Neural crest cell (in vitro differentiated cells): ENCODE results near the gene AKAP13. TPM values are rescaled to one million over a fixed set of nuclear protein-coding genes. Genes with fewer than 3 reads are reported as not detected.

ENCODE experiments used
- DNase-seq: peaks from one replicate; pipeline ENCODE4 v3.0.0; 2021; ENCODE audit warnings: low read depth, mixed read lengths, low spot score
- H3K27ac Mint-ChIP-seq: one replicate; pipeline ENCODE4 v1.8.0; 2021; ENCODE audit warnings: mild to moderate bottlenecking, mixed read lengths; ENCODE audit not compliant: unreplicated experiment
- H3K27me3 Mint-ChIP-seq: 2 replicates; pipeline ENCODE4 v1.8.0; 2021; ENCODE audit warnings: low read depth, mild to moderate bottlenecking, mixed read lengths
- H3K36me3 Mint-ChIP-seq: 2 replicates; pipeline ENCODE4 v1.8.0; 2021; ENCODE audit warnings: low read depth, mild to moderate bottlenecking, mixed read lengths
- H3K4me1 Mint-ChIP-seq: 2 replicates; pipeline ENCODE4 v1.8.0; 2021; ENCODE audit warnings: mixed read lengths
- H3K4me3 Mint-ChIP-seq: one replicate; pipeline ENCODE4 v1.8.0; 2021; ENCODE audit warnings: mild to moderate bottlenecking, mixed read lengths
- H3K9me3 Mint-ChIP-seq: 2 replicates; pipeline ENCODE4 v1.8.0; 2021; ENCODE audit warnings: mixed read lengths
- total RNA-seq: library from RNA; stranded (reverse); gene quantifications from 2 replicates; pipeline ENCODE4 v1.2.1, GENCODE V29; 2021
- TF ChIP-seq, protein P1 (sequence below): fragments of 200-600 bp; sonication (generic); conservative IDR thresholded peaks from 2 replicates; pipeline ENCODE4 v1.5.0; 2021; ENCODE audit warnings: antibody characterized with exemption, mild to moderate bottlenecking

AKAP13 gene
- total RNA-seq, 1 donor from 2014 or later = 81.3 TPM

DNA sequence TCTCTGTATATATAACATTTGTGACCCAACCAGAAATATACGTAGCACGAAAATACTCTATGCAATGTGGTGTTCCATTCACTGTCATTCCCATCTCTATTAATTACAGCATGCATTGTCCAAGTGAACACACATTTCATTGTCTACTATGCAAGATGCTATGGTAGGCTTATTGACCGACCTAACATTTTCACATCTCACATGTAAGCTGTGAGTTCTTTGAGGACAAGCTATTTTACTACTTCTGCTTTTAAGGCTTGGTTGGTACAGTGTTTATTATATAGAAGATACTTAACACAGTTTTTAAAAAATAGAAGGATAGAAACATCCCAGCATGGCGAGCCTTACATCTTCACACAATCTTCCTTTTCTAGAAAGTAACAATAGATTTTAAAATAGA lies 249.9 kb downstream of the AKAP13 start:
- H3K27me3 Mint-ChIP-seq = no peaks in the 10 kb centered on the region
- H3K9me3 Mint-ChIP-seq = no peaks in the 10 kb centered on the region
- H3K4me3 Mint-ChIP-seq = no peak overlapping the region
- peak overlapping the region; percentile 8 for H3K27ac Mint-ChIP-seq
- TF ChIP-seq, protein P1, sequence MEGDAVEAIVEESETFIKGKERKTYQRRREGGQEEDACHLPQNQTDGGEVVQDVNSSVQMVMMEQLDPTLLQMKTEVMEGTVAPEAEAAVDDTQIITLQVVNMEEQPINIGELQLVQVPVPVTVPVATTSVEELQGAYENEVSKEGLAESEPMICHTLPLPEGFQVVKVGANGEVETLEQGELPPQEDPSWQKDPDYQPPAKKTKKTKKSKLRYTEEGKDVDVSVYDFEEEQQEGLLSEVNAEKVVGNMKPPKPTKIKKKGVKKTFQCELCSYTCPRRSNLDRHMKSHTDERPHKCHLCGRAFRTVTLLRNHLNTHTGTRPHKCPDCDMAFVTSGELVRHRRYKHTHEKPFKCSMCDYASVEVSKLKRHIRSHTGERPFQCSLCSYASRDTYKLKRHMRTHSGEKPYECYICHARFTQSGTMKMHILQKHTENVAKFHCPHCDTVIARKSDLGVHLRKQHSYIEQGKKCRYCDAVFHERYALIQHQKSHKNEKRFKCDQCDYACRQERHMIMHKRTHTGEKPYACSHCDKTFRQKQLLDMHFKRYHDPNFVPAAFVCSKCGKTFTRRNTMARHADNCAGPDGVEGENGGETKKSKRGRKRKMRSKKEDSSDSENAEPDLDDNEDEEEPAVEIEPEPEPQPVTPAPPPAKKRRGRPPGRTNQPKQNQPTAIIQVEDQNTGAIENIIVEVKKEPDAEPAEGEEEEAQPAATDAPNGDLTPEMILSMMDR = no peak
- H3K4me1 Mint-ChIP-seq = peaks cover 21% of the 10 kb centered on the region
- H3K36me3 Mint-ChIP-seq = peaks cover 13% of the 10 kb centered on the region
- no peak for DNase-seq

DNA sequence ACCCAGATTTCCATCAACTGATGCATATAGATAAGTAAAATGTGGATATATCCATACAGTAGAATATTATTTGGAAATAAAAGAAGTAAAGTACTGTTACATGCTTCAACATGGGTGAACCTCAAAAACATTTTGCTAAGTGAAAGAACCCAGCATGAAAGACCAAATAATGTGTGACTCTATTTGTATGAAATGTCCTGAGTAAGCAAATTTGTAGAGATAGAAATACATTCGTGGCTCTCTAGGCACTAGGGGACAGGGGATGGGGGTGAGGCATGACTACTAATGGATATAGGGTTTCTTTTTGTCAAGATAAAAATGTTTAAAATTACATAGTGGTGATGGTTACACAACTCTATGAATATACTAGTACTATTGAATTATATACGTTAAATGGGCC lies 250.6 kb downstream of the AKAP13 start:
- H3K4me3 Mint-ChIP-seq = no peak overlapping the region
- DNase-seq = no peak
- TF ChIP-seq, protein P1 = no peak
- no peak overlapping the region for H3K27ac Mint-ChIP-seq
- peaks cover 21% of the 10 kb centered on the region for H3K4me1 Mint-ChIP-seq
- H3K36me3 Mint-ChIP-seq = peaks cover 13% of the 10 kb centered on the region
- H3K27me3 Mint-ChIP-seq = no peaks in the 10 kb centered on the region
- H3K9me3 Mint-ChIP-seq = no peaks in the 10 kb centered on the region

DNA sequence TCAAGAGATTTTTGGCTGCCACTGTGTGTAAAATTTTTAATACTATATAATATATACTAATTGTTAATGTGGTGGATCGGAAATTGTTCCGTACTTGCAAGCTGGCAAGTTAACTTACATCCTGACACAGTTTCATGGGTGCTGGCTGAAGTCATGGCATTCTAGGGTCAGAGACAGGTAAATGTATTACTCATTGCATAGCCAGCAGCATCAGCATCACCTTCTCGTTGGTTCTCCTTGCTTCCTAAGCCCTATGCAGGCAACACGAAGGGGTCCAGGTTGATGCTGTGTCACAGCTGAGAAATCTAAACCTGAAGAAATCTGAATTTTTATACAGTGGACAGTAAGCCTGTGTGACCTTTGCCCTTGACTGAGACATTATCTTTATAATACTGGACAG lies 251.6 kb downstream of the AKAP13 start:
- DNase-seq = no peak
- TF ChIP-seq, protein P1 = no peak
- H3K27ac Mint-ChIP-seq = no peak overlapping the region
- no peaks in the 10 kb centered on the region for H3K9me3 Mint-ChIP-seq
- H3K36me3 Mint-ChIP-seq = peaks cover 14% of the 10 kb centered on the region
- H3K27me3 Mint-ChIP-seq = no peaks in the 10 kb centered on the region
- peaks cover 20% of the 10 kb centered on the region for H3K4me1 Mint-ChIP-seq
- no peak overlapping the region for H3K4me3 Mint-ChIP-seq

DNA sequence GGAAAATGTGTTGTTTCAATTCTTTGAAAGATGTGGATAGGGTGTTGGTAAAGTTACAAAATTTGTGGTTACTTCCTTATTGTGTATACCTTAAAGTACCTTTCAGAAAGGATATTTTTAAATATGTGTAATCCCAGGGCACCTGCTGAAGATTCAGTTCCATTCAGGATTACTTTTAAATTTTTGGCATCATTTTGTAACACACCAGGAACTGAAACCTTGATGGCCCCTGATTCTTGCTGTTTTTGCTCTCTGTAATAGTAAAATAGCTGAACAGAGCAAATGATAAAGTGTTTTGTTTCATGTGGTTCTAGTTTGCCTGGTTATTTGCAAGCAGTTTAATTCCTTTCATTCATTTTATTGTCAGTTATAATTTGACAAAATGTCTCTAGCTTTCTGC lies 253.5 kb downstream of the AKAP13 start:
- peaks cover 10% of the 10 kb centered on the region for H3K36me3 Mint-ChIP-seq
- H3K27me3 Mint-ChIP-seq = no peaks in the 10 kb centered on the region
- no peak overlapping the region for H3K4me3 Mint-ChIP-seq
- TF ChIP-seq, protein P1 = no peak
- no peak overlapping the region for H3K27ac Mint-ChIP-seq
- H3K9me3 Mint-ChIP-seq = no peaks in the 10 kb centered on the region
- peaks cover 9% of the 10 kb centered on the region for H3K4me1 Mint-ChIP-seq
- no peak for DNase-seq

DNA sequence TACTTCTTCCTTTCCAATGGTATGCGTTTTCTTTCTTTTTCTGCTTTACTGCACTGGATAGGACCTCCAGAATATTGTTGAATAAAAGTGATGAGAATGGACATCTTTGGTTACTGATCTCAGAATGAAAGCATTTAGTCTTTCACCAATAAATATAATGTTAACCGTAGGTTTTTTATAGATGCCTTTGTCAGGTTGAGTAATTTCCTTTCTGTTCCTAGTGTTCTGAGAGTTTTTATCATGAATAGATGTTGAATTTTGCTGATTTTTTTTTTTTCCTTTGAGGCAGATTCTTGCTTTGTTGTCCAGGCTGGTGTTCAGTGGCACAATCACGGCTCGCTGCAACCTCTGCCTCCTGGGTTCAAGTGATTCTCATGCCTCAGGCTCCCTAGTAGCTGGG lies 255.9 kb downstream of the AKAP13 start:
- TF ChIP-seq, protein P1 = no peak
- H3K4me1 Mint-ChIP-seq = no peaks in the 10 kb centered on the region

More for the DNA sequence above, 255.9 kb downstream of the AKAP13 start:
- Mint-ChIP-seq H3K9me3 (no peaks in the 10 kb centered on the region), H3K4me3 (no peak overlapping the region), H3K27me3 (no peaks in the 10 kb centered on the region), H3K36me3 (peaks cover 6% of the 10 kb centered on the region), H3K27ac (no peak overlapping the region)
- no peak for DNase-seq
